Endodermal cell (in vitro differentiated cells): Measurements from ENCODE around the gene CELF4. TPM values are rescaled to one million over a fixed set of nuclear protein-coding genes. Genes with fewer than 3 reads are reported as not detected.

Experiments
- DNase-seq: peaks from one replicate; pipeline ENCODE4 v3.0.0-alpha.2; 2017
- H3K27ac ChIP-seq: 2 replicates; pipeline ENCODE4 v1.5.1; 2013; ENCODE audit warnings: mild to moderate bottlenecking, low read depth, low read length, moderate library complexity
- H3K27me3 ChIP-seq: 2 replicates; pipeline ENCODE4 v1.6.1; 2013; ENCODE audit warnings: mild to moderate bottlenecking, low read length, moderate library complexity; ENCODE audit not compliant: insufficient read depth, control insufficient read depth, poor library complexity, severe bottlenecking
- H3K36me3 ChIP-seq: 2 replicates; pipeline ENCODE4 v1.7.0; 2013; ENCODE audit warnings: mild to moderate bottlenecking, low read length, moderate library complexity; ENCODE audit not compliant: control insufficient read depth, insufficient read depth
- H3K4me1 ChIP-seq: one replicate; pipeline ENCODE4 v1.7.0; 2013; ENCODE audit warnings: low read length; ENCODE audit not compliant: control insufficient read depth, insufficient read depth
- H3K4me3 ChIP-seq: 2 replicates; pipeline ENCODE4 v1.5.1; 2013; ENCODE audit warnings: mild to moderate bottlenecking, low read length, moderate library complexity
- H3K9ac ChIP-seq: 2 replicates; pipeline ENCODE4 v1.6.1; 2013; ENCODE audit warnings: mild to moderate bottlenecking, low read length, moderate library complexity; ENCODE audit not compliant: poor library complexity, severe bottlenecking; ENCODE audit errors: extremely low read depth
- H3K9me3 ChIP-seq: 2 replicates; pipeline ENCODE4 v1.6.1; 2013; ENCODE audit warnings: mild to moderate bottlenecking, low read length, moderate library complexity; ENCODE audit not compliant: control insufficient read depth
- H3K27ac Mint-ChIP-seq: 2 replicates; pipeline ENCODE4 v1.8.0; 2020; ENCODE audit warnings: mixed read lengths
- H3K27me3 Mint-ChIP-seq: 2 replicates; pipeline ENCODE4 v1.8.0; 2021; ENCODE audit warnings: mild to moderate bottlenecking, mixed read lengths; ENCODE audit not compliant: insufficient read depth
- H3K36me3 Mint-ChIP-seq: 2 replicates; pipeline ENCODE4 v1.8.0; 2020; ENCODE audit warnings: low read depth, mixed read lengths
- H3K4me1 Mint-ChIP-seq: 2 replicates; pipeline ENCODE4 v1.8.0; 2020; ENCODE audit warnings: mixed read lengths
- H3K4me3 Mint-ChIP-seq: 2 replicates; pipeline ENCODE4 v1.8.0; 2020; ENCODE audit warnings: mild to moderate bottlenecking, moderate library complexity, mixed read lengths
- H3K9me3 Mint-ChIP-seq: 2 replicates; pipeline ENCODE4 v1.8.0; 2020; ENCODE audit warnings: mild to moderate bottlenecking, mixed read lengths
- CTCF ChIP-seq: fragments of 200-600 bp; sonication (generic); conservative IDR thresholded peaks from 2 replicates; pipeline ENCODE4 v1.5.0; 2021; ENCODE audit warnings: antibody characterized with exemption, mild to moderate bottlenecking
- WGBS, 2 experiments: methylation state at CpG; one replicate each; pipeline versions ENCODE4 v1.1.5 to v1.1.7; 2013; ENCODE audit warnings: missing lambda C conversion rate in 2 of 2, mixed read lengths in 1 of 2; ENCODE audit not compliant: insufficient coverage in 1 of 2, insufficient read length in 1 of 2; 5-methylcytosine and 5-hydroxymethylcytosine counted together
- total RNA-seq, 2 donors: library from RNA; stranded (reverse); fragmentation: NEBNext Ultra II Directional in 1 of 2; extraction: Animal tissue kit (Norgen Biotek cat#: 25700) in 1 of 2; gene quantifications; 2 replicates in 1 of 2; 3 replicates in 1 of 2; pipeline ENCODE4 v1.2.1, GENCODE V29; 2021

Gene CELF4
- total RNA-seq, 2 donors from 2014 or later, result 5.7 to 6.7 TPM

GRCh38 chr18:37298816-37299215 lies 266.8 kb downstream of the CELF4 start:
- WGBS, 2 experiments, result 89 to 94% methylated on average over 6 of the region's 6 CpGs
- H3K27me3 Mint-ChIP-seq, result no peaks in the 10 kb centered on the region
- H3K4me3 Mint-ChIP-seq, result no peak overlapping the region

GRCh38 chr18:37297106-37297505 lies 268.5 kb downstream of the CELF4 start:
- Histone ChIP-seq H3K4me3 (no peak overlapping the region), H3K36me3 (no peaks in the 10 kb centered on the region), H3K9me3 (no peaks in the 10 kb centered on the region), H3K27ac (no peak overlapping the region), H3K27me3 (no peaks in the 10 kb centered on the region), H3K4me1 (no peaks in the 10 kb centered on the region), H3K9ac (no peak overlapping the region)
- no peak for TF ChIP-seq CTCF
- H3K27ac Mint-ChIP-seq, result no peak overlapping the region
- DNase-seq, result no peak
- H3K4me3 Mint-ChIP-seq, result no peak overlapping the region
- WGBS, 2 experiments, result 96 to 100% methylated on average over 3 to 6 of the region's 6 CpGs
- no peaks in the 10 kb centered on the region for H3K9me3 Mint-ChIP-seq
- peaks cover 4% of the 10 kb centered on the region for H3K4me1 Mint-ChIP-seq
- no peaks in the 10 kb centered on the region for H3K36me3 Mint-ChIP-seq
- no peaks in the 10 kb centered on the region for H3K27me3 Mint-ChIP-seq

More at GRCh38 chr18:37298816-37299215, 266.8 kb downstream of the CELF4 start:
- Mint-ChIP-seq H3K4me1 (peaks cover 4% of the 10 kb centered on the region), H3K27ac (no peak overlapping the region), H3K9me3 (no peaks in the 10 kb centered on the region), H3K36me3 (no peaks in the 10 kb centered on the region)
- no peak for DNase-seq
- Histone ChIP-seq H3K36me3 (no peaks in the 10 kb centered on the region), H3K27ac (no peak overlapping the region), H3K9ac (no peak overlapping the region), H3K27me3 (no peaks in the 10 kb centered on the region), H3K9me3 (no peaks in the 10 kb centered on the region), H3K4me3 (no peak overlapping the region), H3K4me1 (no peaks in the 10 kb centered on the region)
- TF ChIP-seq CTCF, result no peak

- no peaks in the 10 kb centered on the region for H3K36me3 ChIP-seq
- peak; percentile 92 for TF ChIP-seq CTCF
- H3K27me3 Mint-ChIP-seq, result no peaks in the 10 kb centered on the region
Measured at GRCh38 chr18:37294951-37295350, 270.6 kb downstream of the CELF4 start.

More at GRCh38 chr18:37294951-37295350, 270.6 kb downstream of the CELF4 start:
- 7 to 33% methylated on average over 2 to 4 of the region's 4 CpGs for WGBS, 2 experiments
- no peak overlapping the region for H3K4me3 Mint-ChIP-seq
- no peaks in the 10 kb centered on the region for H3K36me3 Mint-ChIP-seq
- no peaks in the 10 kb centered on the region for H3K27me3 ChIP-seq
- H3K27ac ChIP-seq, result no peak overlapping the region
- H3K9me3 ChIP-seq, result no peaks in the 10 kb centered on the region
- no peaks in the 10 kb centered on the region for H3K9me3 Mint-ChIP-seq
- peak; percentile 96 for DNase-seq
- H3K9ac ChIP-seq, result no peak overlapping the region
- no peak overlapping the region for H3K27ac Mint-ChIP-seq
- peaks cover 6% of the 10 kb centered on the region for H3K4me1 Mint-ChIP-seq
- no peaks in the 10 kb centered on the region for H3K4me1 ChIP-seq
- no peak overlapping the region for H3K4me3 ChIP-seq
